Suprapubic skin (tissue), 4 donors: ENCODE results near the gene RNPS1.
"Not testable (repeated sequence)": the region's sequence is repeated elsewhere in the genome, so short reads cannot be mapped to it uniquely, and the experiment has no call there.

Source experiments
- CTCF ChIP-seq, 2 donors: fragments of 200-600 bp in 1 of 2; fragments of 450-650 bp in 1 of 2; sonication (generic) in 1 of 2; IDR thresholded peaks; one replicate each; pipeline ENCODE4 v1.5.1; 2016 to 2019; ENCODE audit warnings: antibody characterized with exemption in 2 of 2, mild to moderate bottlenecking in 1 of 2, moderate library complexity in 1 of 2
- EP300 ChIP-seq: sonication (generic); formaldehyde crosslinking; IDR thresholded peaks from one replicate; pipeline ENCODE4 v1.6.1; 2017; ENCODE audit warnings: antibody characterized with exemption
- POLR2A ChIP-seq, 2 donors: fragments of 450-650 bp; IDR thresholded peaks; one replicate each; pipeline ENCODE4 v1.6.1; 2017; ENCODE audit warnings: antibody characterized with exemption in 2 of 2, mild to moderate bottlenecking in 2 of 2, moderate library complexity in 2 of 2
- POLR2AphosphoS5 ChIP-seq, 3 donors: sonication (generic); formaldehyde crosslinking; IDR thresholded peaks; one replicate each; pipeline ENCODE4 v1.6.1; 2017; ENCODE audit warnings: antibody characterized with exemption in 3 of 3

GRCh38 chr16:2240331-2240730 is 27.6 kb downstream of the RNPS1 start:
- not testable (repeated sequence) for TF ChIP-seq POLR2A (IDR thresholded peaks at IDR 0.05); CTCF (IDR thresholded peaks at IDR 0.05); POLR2AphosphoS5 (IDR thresholded peaks at IDR 0.05); EP300
